PFSK-1 (cell line): ENCODE measurements around the gene KHDC4.

Experiments
- POLR2AphosphoS5 ChIP-seq: IDR thresholded peaks from 2 replicates; pipeline ENCODE4 v1.6.1; 2012; ENCODE audit warnings: low read depth, mild to moderate bottlenecking, control low read depth, low read length, moderate library complexity
- SIN3A ChIP-seq: IDR thresholded peaks from 2 replicates; pipeline ENCODE4 v1.6.1; 2012; ENCODE audit warnings: mild to moderate bottlenecking, low read length, moderate library complexity, borderline replicate concordance; ENCODE audit not compliant: insufficient read depth
- TAF1 ChIP-seq: IDR thresholded peaks from 2 replicates; pipeline ENCODE4 v1.6.1; 2012; ENCODE audit warnings: low read length, control low read depth, borderline replicate concordance; ENCODE audit not compliant: insufficient read depth

DNA sequence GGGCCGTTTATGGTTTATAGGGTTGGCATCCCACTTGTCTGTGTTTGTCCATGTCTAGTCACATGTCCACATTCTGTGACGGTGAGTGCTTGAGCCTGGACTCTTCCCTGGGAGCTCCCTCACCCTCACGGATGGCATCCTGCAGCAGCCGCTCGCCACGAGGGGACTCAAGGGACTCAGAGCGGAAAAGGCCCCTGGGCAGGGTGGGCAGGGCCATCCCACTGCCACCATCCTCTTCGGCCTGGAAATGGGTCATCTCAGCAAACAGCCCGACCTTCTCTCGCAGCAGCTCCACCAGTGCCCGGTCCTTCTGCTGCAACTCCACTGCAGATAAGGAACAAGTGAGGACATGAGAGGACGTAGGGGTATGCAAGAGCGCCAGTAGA, 18.3 kb upstream of the KHDC4 start:
- TF ChIP-seq SIN3A (no peak), TAF1 (no peak), POLR2AphosphoS5 (no peak)
